Endothelial cell of hepatic sinusoid (primary cell): ENCODE data around the gene CEBPG.

Experiments
- in situ Hi-C: cut with HindIII; loops from 2 replicates; pipeline ENCODE4 v1.10.0; 2017; ENCODE audit warnings: low sequenced_read_pairs

The CEBPG gene

GRCh38 chr19:33392341-33393285 lies 19.1 kb downstream of the CEBPG start:
- in situ Hi-C loops, result no loop called here

- in situ Hi-C loops, result no loop called here
Observed at GRCh38 chr19:33393286-33394005, 19.9 kb downstream of the CEBPG start.

GRCh38 chr19:33394006-33394722 lies 20.7 kb downstream of the CEBPG start:
- in situ Hi-C loops, result no loop called here

- in situ Hi-C loops, result no loop called here
Observed at GRCh38 chr19:33394723-33395560, 21.4 kb downstream of the CEBPG start.

- in situ Hi-C loops, result no loop called here
Observed at GRCh38 chr19:33395561-33396550, 22.3 kb downstream of the CEBPG start.

- in situ Hi-C loops, result no loop called here
Observed at GRCh38 chr19:33396701-33397535, 23.4 kb downstream of the CEBPG start.

GRCh38 chr19:33397536-33398360 lies 24.2 kb downstream of the CEBPG start:
- in situ Hi-C loops, result no loop called here

GRCh38 chr19:33398361-33399060 lies 25.0 kb downstream of the CEBPG start:
- in situ Hi-C loops, result no loop called here

GRCh38 chr19:33399081-33399744 lies 25.7 kb downstream of the CEBPG start:
- in situ Hi-C loops, result no loop called here

- in situ Hi-C loops, result no loop called here
Observed at GRCh38 chr19:33399745-33400681, 26.5 kb downstream of the CEBPG start.

GRCh38 chr19:33400856-33401682 lies 27.6 kb downstream of the CEBPG start:
- in situ Hi-C loops, result no loop called here

GRCh38 chr19:33401683-33402420 lies 28.3 kb downstream of the CEBPG start:
- in situ Hi-C loops, result no loop called here

GRCh38 chr19:33402421-33403220 lies 29.1 kb downstream of the CEBPG start:
- in situ Hi-C loops, result no loop called here
